GM10847 (cell line): ENCODE data around the gene FEV.

Experiments
- POLR2A ChIP-seq: IDR thresholded peaks from 2 replicates; pipeline ENCODE4 v1.6.1; 2011; ENCODE audit not compliant: insufficient read length; ENCODE audit errors: extremely low read depth

The FEV gene

GRCh38 chr2:219020604-219021365 lies 35.8 kb upstream of the FEV start:
- TF ChIP-seq POLR2A: no peak

GRCh38 chr2:219019436-219019835 lies 34.5 kb upstream of the FEV start:
- no peak for TF ChIP-seq POLR2A

DNA sequence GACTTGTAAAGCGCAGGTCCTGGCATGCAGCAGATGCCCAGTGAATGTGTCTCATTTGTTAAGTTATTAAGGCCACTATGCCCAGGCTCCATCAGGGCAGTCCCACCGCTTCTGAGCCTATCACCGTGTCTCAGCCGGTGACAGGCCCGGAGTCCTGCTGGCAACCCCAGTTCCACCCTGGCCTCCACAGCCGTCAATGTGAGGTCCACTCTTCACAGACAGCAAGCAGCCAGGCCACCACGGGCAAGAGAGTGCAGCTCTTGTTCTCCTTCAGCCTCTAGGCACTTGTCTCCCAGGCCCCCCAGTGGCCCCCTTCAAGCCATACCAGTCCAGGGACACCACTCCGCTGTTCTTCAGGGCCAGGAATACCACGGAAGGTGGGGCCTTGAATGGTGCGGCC lies 33.7 kb upstream of the FEV start:
- no peak for TF ChIP-seq POLR2A

DNA sequence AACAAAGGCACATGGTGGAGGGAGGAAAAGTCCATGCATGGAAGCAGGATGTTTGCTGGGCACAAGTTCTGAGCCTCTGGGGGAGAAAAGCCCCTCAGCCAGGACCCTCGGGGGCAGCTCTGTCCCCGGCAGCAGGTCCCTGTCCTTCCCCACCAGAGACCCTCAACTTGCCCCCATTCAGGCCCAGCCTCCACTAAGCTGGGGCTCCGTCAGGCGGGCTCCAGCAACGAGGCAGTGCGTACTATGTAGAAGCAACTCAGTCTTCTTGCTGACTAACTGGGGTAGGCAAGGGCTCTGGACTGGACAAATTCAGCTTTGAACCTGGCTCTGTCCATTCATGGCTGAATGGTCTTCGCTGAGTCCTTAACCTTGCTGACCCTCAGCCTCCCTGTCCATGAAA lies 33.3 kb upstream of the FEV start:
- TF ChIP-seq POLR2A: no peak

DNA sequence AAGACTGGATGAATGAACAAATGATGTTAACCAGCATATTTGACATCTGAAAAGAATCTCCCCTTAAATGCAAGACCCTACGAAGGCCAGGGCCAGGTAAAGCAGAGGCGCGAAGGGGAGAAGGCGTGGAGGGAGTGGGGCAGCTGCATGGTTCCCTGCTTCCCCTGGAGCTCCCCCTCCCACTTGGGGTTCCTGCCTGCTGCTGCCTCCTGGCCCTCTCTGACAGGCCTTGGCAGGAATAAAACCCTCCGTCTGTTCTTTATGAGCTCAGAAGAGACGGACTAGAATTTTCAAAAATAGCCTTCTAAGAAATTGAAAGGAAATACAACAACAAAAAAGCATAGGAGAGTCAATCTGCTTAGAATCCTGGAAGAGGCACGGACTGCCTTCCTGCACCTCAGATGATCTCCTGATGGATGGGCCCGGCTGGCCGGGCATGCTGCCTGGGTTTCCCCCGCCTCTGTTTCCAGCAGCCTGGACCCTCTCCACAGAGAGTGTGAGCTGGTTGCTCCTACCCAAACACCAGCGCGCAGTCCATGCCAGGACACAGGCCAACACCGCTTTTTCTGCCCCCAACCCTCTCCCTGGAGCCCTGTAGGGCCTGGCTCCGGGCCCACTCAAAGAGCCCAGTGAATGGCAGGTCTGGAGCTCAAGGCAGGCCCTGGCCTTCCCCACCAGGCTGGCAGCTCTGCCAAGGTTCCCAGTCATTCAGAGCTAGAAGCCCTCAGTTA lies 32.4 kb upstream of the FEV start:
- TF ChIP-seq POLR2A: no peak

DNA sequence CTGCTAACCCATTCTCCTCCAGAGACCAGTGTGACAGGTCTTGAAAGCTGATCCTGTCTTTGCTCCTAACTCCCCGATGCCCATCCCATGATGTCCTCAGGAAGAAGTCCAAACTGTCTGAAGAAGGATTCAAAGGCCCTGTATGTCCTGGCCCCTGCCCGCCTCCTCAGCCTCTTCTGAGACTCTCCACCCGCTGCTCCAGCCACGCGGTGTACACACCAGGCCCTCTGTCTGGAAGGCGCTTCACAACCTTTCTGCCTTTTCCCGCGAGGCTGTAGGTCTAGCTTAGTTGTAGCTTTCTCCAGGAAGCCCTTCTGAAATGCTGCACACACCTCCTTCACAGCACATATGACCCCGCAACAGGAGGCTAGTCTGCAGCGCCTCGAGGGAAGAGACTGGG lies 31.7 kb upstream of the FEV start:
- TF ChIP-seq POLR2A: no peak

DNA sequence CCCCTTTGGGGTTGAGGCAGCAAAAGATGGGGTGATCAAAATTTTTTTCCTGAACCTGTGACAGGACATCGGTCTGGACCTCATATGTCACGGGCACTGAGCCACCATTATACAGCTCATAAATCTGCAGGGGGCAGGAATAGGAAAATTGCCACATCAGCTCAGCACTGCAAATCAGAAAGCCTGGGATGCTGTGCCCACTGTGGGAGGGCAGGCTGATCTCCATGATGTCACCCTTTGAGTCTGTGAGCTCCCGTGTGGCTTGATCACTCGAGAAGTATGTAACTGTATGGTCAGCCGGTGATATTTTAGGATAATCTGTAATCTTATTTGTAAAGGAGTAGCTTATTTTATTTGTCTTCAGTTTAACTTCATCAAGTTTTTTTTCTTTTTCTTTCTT lies 25.9 kb upstream of the FEV start:
- TF ChIP-seq POLR2A: no peak

GRCh38 chr2:219010162-219010756 lies 25.3 kb upstream of the FEV start:
- no peak for TF ChIP-seq POLR2A

GRCh38 chr2:219009294-219009693 lies 24.3 kb upstream of the FEV start:
- no peak for TF ChIP-seq POLR2A

DNA sequence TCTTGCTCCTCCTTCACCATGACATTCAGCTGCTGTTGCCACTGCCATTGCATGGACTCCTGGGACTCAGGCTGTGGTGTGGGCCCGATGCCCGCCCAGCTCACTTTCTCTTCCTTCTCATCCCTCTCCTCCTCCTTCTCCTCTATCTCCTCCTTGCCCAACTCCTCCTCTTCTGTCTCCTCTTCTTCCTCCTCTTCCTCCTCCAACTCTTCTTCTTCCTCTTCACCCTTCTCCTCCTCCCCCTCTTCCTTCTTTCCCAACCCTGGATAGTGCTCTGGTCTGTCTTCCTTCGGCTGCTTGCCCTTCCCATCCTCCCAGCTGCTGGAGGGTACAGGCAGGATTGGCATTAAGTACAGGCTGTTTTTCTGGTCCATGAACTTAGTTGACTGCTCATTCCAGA lies 19.0 kb upstream of the FEV start:
- TF ChIP-seq POLR2A: no peak

- no peak for TF ChIP-seq POLR2A
Measured at GRCh38 chr2:219003267-219003634, 18.3 kb upstream of the FEV start.

- no peak for TF ChIP-seq POLR2A
Measured at GRCh38 chr2:219002395-219003266, 17.6 kb upstream of the FEV start.

- TF ChIP-seq POLR2A: no peak
Measured at GRCh38 chr2:219001577-219002394, 16.8 kb upstream of the FEV start.

- no peak for TF ChIP-seq POLR2A
Measured at GRCh38 chr2:219001100-219001576, 16.2 kb upstream of the FEV start.
